HK-2 (cell line): ENCODE results near the gene CARD9.

ENCODE experiments used
- DNase-seq: peaks from one replicate; pipeline ENCODE4 v3.0.0-alpha.2; 2018; ENCODE audit not compliant: unreplicated experiment

CARD9 gene

DNA sequence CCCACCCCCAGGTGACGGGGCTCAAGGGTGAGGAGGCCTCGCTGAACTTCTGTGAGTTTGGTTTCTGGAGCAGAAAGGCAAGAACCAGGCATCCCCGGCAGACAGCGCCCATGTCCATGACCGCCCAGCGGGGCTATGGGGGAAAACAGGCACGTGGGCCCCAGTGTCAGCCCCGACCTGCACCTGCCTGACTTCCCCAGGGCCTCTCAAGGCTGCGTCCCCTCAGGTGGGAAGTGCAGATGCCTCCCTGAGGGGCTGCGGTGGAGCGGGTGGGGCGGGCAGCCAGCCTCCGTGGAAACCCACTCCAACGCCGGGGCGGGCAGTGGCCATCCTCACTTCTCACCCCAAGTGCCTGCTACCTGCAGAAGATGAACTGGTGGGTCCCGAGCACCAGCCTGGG is 6.9 kb upstream of the CARD9 start:
- DNase-seq: no peak

DNA sequence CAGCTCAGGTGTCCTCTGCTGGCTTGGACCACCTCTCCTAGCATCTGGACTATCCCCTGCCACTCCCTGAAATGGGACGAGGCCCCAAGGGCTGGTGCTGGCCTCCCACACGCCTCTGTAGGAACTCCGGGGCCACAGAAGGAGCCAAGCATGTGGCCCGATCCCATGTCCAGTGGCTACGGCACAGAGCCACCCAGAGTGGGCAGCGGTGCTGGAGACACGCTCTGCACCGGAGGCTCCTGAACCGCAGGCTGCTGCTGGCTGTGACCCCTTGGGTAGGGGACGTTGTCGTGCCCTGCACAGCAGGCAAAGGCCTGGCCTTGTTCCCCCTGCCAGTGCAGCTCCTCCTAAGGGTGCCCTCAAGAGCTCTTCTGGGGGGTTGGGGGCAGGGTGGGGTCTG is 6.4 kb upstream of the CARD9 start:
- DNase-seq: no peak

DNA sequence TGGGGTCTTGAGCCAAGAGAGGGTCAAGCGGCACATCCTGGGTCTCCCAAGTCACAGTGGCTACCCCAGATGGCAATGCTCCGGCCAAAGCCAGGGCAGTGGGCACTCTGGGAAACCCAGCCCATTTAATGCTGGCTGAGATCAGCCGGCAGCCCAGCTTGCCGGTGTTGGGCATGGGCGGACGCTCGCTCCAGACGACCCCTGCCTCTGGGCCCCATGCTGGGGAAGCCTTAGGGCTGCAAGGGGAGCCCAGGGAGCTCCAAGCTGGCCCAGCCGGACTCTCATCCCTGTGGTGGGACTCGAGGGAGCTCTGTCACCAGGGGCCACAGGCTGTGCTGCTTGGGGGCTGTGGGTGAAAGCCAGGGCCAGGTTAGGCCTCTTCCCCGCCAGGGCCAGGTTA is 5.9 kb upstream of the CARD9 start:
- no peak for DNase-seq

DNA sequence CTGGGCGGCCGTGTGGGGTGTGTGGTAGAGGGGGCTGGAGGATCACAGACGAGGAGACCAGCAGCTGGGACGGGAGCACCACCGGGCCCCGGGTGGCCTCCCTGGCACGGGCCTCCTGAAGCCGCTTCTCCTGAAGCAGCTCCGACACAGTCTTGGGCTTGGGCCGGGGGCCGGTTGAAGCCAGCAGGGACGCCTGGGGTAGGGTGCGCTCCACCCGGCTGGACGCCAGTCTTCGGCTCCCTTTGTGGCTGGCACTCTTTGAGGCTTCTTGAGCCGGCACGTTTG is 5.5 kb upstream of the CARD9 start:
- no peak for DNase-seq

DNA sequence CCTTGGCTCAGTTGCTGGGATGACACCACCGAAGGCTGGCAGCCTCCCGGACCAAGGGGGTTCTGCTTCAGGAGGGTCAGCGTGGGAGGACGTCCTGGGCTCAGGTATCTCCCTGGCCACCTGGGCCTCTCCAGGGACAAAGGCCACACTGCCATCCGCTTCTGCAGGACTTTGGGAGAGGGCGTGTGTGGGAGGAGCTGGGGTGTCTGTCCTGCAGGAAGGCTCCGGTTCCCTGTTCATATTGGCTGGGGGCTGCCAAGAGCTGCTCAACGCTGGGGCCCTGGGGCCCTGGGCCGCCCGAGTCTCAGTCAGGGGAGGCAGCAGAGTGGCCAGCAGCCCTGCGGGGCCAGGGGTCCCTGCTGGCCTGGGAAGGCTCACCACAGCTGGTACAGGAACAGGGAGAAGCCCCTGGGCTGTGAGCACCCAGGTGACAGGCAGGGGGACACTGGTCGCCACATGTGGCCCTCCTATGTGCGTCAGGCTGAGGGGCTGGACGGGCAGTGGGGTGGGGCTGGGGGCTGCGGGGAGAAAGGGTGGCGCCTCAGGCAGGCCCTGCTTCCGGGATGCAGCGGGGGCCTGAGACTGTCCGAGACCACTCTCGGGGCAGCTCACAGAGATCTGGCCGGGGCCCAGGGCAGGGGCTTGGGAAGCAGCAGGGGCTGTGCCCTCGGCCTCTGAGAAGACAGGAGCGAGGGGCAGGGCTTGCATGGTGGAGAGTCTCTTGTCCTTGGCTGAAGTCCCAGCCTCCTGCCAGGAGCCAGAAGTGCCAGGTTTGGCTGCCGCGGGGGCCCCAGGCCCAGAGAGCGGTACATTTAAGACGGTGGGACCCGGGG is 4.9 kb upstream of the CARD9 start:
- DNase-seq: no peak

DNA sequence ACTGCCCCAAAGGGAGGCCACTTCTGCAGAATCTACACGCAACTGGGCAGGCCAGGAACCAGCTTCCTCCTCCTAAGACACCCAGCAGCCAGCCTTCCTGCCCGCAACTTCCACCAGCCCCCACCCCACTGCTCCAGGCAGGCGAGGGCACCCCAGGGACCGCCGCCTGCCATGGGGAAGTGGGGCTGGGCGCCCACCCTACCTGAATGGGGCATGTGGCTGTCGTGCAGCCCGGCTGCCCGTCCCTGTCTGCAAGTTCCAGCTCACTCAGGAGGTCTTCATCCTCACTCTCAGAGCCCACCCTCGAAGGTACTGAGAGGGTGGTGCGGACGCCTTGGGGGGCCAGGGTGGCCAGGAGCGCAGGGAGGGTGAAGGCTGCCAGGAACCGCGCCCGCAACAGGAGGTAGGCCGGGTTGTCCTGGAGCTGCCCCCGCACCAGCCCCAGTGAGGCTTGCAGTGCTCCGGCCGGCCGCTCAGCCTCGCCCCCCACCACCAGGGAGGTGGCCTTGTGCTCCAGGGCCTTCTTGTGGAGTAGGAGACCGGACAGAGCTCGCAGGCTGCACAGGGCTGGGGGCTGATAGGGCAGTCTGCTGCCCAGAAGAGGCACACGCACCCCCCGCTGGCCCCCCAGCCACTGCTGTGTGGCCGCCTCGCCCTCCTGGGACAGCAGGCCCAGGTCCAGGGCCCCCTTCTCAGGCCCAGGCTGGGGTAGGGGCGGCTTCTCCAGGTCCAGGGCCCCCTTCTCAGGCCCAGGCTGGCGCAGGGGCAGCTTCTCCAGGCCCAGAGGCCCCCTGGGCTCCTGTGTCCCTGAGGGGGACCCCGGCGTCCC is 4.1 kb upstream of the CARD9 start:
- DNase-seq: no peak

DNA sequence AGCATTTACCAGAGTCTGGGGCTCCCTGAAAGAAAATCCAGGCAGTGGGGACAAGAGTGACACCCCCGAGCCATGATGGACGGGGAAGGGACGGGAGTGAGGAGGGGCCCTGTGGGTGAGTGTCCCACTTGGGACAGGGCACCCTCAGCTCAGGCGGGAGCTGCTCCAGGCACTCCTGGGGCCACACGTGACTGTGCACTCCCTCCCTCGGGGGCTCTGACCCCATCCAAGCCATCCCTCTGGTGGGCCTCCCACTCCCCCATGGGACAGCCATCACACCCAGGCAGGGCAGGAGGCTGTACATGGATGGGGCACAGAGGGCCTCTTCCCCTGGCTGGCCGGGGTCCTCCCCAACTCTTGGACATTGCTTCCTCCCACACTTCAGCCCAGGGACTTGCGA is 3.0 kb upstream of the CARD9 start:
- DNase-seq: no peak

DNA sequence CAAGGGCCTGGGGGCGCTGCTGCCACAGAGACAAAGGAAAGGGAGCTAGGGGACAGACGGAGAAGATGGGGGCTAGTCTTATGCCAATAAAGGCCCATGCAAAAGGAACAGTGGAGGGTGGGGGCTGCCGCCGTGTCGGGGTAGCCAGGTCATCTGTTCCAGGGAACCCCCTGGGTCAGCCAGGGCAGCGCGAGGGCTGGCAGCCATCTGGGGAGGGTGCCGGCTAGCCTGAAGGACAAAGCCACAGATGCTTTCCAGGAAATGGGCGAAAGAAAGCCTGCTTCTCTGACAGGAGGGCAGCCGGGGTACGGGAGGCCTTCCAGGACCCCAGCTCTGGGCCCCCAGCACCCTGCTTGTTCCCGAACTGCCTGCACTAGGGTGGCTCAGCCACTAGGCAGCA is 1.6 kb upstream of the CARD9 start:
- no peak for DNase-seq

DNA sequence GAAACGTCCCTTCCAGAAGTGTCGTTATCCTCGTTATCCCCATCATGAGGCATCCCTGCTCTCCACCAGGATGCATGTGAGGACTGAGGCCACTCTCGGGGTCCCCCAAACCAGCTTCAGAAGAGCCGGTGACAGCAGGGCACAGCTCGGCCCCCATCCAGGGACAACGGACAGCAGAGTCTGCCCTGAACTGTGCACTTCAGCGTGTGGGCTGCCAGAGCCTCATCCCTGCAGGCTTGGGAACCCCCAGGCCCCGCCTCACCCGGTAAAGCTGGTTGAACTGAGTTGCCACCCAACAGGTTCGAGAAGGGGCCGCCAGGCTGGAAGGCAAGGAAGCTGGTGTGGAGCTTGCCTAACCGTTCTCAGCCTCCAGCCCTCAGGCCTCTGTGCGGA is 710 bp upstream of the CARD9 start:
- no peak for DNase-seq

DNA sequence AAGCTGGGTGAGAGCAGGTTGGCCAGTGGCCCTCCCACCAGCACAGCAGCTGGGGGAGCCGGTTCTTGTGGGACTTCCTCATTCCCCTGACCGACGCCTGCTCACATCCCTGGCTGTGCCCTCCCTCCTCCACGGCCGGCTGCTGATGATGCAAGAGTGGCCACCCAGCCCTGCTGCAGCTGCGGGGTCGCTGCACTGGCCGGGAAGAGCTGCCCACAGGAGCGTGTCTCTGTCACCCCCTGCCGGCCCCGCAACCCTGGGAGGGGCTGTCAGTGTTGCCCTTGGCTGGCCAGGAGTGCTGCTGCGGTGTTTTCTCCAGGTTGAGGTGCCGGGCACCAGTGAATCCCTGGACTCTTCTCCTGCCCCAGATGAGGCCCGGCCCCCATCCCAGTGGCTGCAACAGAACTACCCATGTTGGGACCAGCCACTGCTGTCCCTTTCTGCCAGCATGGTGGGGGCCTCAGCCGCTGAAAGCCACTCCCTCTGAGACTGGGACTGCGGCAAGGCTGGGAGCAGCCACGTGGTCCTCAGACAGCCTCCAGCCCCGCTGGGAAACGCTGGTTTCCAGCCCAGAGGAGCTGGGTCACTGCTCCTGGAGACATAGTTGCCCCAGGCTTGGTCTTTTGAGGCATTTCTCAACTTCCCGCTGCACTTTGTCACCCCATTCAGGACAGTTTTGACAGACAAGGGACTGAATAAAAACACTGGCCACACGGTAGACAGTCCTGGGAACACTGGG is 739 bp downstream of the CARD9 start:
- peak; percentile 87 for DNase-seq

DNA sequence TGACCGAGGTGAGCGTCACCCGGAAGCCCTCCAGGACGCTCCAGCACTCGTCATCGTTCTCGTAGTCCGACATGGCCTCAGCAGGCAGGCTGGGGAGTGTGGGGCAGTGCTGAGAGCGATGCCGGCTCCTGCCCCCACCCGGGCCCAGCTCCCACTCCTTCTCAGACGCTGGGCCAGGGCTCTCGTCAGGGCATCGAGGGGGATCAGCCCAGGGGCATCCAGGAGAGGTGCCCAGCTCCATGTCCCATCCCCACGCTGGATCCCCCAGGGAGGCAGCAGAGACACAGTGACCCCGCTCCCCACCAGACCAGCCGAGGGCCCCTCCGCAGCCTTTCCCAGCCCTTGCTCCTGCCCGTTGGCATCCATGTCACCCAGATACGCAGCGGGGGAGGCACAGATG is 1.5 kb downstream of the CARD9 start:
- DNase-seq: no peak

DNA sequence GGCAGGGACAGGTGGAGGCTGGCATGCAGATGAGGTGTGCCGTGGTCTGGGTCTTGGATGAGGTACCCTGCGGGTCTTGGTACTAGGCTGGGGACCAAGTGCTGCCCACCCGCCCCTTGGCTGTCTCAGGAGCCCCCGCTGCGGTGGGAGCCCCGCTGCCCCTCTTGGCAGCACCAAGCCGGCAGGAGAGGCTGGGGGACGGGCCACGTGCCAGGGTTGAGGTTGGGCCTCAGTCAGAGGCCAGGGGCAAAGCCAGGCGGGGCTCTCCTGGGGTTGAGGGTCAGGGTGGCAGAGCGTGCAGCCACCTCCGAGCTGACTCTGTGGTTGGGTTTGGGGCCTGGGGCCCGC is 2.0 kb downstream of the CARD9 start:
- no peak for DNase-seq

DNA sequence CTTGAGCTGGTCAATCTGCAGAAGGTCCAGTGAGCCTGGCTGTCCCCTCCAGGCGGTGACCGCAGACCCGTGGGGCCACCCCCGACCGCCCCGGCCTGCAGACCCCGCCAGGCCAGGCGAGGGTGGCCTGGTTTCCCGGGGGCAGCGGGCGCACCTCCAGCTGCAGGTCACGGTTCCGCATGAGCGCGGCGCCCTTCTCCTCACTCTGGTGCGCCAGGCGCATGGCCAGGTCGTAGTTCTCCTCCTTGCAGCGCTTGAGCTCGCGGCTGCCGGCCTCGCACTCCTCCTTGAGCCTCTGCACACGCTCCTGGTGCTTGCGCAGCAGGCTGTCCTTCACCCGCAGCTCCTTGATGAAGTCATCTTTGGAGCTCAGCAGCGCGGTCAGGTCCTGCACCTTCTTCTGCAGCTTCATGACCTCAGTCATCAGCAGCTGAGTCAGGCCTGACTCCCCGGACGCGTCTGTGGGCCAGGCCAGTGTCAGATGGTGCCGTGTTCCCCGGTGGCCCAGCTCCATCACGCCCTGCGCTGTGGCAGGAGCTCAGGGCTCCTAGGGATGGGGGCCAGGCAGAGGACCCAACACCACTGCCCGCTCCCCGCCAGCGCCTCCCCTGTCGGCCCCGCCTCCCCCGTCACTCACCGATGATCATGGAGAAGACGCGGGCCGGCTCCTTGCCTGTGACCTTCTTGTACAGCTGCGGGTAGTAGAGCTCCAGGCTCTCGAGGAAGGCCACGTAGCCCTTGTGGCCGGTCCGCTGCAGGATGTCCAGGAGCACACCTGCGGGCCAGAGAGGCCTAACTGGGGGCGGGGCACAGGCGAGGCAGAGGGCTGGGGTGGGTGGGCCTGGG is 2.6 kb downstream of the CARD9 start:
- DNase-seq: no peak

DNA sequence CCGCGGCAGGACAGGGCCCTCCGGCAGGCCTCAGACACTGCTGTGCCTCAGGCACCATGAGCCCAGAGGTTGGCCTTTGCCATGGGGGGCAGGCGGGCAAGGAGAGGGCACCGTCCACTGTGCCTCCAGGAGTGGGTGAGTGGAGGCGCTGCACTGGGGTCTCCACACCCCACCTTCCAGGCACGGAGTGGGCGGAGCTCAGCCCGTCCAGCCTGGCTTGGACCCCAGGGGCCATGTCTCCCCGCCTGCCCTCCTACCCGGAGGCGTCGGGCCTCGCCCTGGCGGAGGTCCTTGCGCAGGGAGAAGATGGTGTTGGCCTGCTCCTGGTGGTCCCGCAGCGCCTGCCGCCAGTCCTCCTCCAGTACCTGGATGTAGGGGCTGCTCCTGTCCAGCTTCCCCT is 3.4 kb downstream of the CARD9 start:
- no peak for DNase-seq

DNA sequence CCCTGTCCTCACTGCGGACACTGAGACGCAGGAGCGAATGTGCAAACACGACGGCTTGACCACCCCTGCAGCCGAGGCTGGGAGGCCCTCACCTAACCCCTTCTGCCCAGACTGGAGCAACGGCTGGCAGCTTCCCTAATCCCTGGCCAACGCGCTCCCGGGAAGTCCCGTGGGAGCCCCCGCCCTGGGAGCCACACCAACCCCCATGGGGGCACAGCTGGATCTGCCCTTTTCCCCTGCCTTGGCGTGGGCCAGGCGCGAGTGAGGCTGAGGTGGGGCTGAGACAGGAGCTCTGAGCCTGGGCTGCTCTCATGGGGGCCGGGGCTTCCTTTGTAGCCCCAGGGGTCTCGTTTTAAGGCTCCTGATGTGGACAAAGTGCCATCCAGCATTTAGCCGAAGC is 5.3 kb downstream of the CARD9 start:
- DNase-seq: no peak

DNA sequence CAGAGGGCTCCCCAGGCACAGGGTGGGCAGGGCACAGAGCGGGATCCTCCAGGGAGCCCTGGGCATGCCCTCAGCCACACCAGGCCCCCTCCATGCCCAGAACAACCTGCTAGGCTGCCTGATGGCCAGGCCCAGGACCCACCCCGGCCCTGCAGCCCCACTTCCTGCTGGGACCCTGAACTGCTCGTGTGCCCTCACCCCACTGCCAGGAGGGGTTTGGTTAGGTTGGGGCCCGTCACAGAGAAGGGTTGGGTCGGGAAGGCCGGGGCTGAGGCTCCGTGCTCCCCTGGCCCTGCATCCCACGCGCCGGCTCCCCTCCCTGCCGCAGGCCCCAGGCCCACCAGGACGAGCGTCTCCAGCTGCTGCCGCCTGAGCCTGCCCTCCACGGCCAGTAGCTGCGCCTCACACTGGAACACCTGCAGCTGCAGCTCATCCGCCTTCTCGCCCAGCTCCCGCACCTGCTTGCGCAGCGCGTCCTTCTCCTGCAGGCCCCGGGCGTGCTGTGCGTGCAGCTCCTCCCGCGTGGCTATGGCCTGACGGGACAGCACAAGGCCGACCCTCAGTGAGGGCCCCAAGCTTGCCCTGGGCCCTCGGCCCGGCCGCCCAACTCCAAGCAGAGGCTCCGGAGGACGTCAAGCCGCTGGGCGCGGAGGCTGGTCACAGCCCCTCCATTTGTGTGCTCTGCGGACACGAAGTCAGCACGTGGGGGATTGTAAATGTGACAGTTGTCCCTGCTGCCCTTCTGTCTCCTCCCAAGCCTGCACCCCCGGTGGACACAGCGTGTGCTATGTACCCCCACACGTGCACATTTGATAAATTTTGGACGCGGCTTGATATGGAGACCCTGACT is 5.9 kb downstream of the CARD9 start:
- no peak for DNase-seq

DNA sequence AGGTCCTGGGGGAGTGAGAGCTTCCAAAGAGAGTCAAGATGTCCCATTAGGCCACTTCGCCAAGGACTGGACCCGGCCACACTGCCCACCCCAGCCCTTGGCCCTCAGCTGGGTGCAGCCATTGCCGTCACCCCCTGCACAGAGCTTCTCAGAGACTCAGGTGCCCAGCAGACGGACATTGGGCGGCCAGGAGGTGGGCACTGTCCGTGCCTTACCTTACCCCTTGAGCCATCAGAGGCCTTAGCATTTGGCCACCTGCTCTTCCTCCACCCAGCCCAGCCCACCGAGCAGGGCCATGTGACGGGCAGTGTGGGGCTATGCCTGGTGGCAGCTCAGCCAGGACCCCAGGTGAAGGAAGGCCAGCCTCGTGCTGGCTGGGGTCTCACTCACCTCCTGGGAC is 6.6 kb downstream of the CARD9 start:
- DNase-seq: no peak

DNA sequence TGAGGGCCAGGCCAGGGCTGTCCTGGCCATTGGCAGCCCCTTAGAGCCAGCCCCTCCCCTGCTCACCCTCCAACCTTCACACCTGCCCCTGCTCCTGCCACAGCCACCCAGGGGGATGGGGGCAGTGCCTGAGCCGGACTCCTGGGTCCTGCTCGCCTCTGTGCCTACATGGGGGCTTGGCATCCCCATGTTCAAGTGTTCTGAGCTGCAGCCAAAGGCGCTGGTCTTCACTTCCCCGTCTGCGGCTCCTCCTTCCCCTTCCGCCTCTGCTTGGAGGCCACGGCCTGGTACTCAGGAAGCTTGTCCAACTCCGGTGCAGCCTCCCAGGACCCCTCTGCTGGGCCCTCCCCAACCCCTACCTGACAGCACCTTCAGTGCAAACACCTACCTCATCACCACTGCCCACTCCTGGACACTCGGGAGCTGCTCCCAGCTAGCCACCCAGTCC is 7.7 kb downstream of the CARD9 start:
- no peak for DNase-seq

DNA sequence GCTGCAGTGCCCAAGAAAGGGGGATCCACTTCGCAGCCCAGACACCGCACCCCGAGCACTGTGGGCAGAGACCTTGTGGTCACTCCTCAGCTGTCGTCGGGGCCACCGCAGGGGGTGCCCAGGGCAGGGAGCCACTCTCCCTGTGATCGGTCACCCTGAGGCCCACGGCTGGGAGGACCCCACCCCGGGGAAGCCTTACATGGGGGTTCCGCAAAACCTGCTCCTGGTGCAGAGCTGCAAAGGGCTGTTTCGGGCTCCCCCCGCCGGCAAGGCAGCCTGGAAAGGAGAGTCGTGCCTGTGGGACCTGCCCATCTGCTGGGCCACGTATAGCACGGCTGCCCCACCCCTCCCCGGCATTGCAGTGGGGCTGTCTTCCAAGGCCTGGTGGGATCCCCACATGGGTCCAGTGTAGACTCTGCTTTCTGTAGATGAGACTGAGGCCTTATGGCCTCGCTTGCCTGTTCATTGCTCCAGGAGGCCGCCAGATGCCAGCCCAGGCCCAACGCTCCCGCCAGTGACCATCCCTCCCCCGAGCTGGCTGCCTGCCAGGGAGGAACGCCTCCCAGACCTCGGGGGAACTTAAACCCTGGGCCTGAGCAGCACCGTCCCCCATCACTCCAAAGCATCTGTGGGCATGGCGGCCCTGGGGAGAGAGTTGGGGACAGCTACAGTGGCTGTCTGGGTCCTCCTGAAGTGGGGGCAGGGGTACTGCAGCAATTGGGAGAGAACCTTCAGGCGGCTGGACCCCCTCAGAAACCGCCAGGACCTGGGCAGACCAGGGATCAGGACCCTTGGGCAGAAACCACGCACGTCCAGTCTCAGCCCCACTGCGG is 8.3 kb downstream of the CARD9 start:
- DNase-seq: no peak
